Right lobe of liver (tissue), 4 donors: ENCODE data around the gene LPCAT4.

Experiments used
- CTCF ChIP-seq, 4 donors: fragments of 200-600 bp in 3 of 4; fragments of 450-650 bp in 1 of 4; IDR thresholded peaks; one replicate each; pipeline versions ENCODE4 v1.5.1 to v1.8.0; 2016 to 2022; ENCODE audit warnings: antibody characterized with exemption in 4 of 4, mild to moderate bottlenecking in 2 of 4
- POLR2A ChIP-seq: fragments of 450-650 bp; IDR thresholded peaks from one replicate; pipeline ENCODE4 v1.6.1; 2017; ENCODE audit warnings: antibody characterized with exemption, mild to moderate bottlenecking
- donor health status: DM: no; HTN: no; CAD: no.
- donor health status: DM: no; HTN: no; CAD: no.
- donor health status: DM: no; HTN: yes; CAD: no.

GRCh38 chr15:34365091-34365825, 1.7 kb downstream of the LPCAT4 start:
- TF ChIP-seq CTCF (IDR thresholded peaks at IDR 0.05) (no peak), POLR2A (no peak)
